ENCODE data around the gene CCSER1.

The CCSER1 gene

DNA sequence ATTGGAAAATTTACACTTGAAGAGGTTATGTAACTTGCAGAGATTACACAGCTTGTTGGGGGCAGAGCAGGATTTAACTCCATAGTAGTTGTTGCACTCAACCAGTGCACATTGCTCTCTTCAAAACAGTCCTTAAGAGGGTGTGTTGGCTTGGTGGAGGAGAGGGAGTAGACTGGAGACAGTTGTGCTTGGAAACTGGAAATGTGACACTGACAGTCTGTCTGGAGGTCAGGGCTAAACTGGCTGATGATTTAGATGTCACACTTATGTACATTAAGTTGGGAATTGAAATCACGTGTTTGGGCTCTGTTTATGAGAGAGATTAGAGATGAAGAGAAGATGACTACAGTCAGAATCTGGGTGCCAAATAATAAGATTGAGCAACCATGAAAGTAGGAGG, 32.9 kb downstream of the CCSER1 start:
- H3F3A ChIP-seq (ENCODE audit: low read depth), result no peaks in the 10 kb centered on the region
- H3K9me3 ChIP-seq (ENCODE audit: insufficient read depth, low read depth, low read length), result no peaks in the 10 kb centered on the region
- no peaks in the 10 kb centered on the region for H3K9me2 ChIP-seq (replicated peaks; ENCODE audit: low read depth, low read length)
- no peak overlapping the region for H3K9ac ChIP-seq (ENCODE audit: low read depth, low read length, poor library complexity, severe bottlenecking)
- no peaks in the 10 kb centered on the region for H3K36me3 ChIP-seq (ENCODE audit: insufficient read depth, low read length)
- H3K79me2 ChIP-seq (ENCODE audit: insufficient read depth, low read length), result no peaks in the 10 kb centered on the region
- H3K4me1 ChIP-seq (ENCODE audit: insufficient read depth, low read length, poor library complexity, severe bottlenecking), result no peaks in the 10 kb centered on the region
- H3K27me3 ChIP-seq (ENCODE audit: insufficient read depth, low read length, poor library complexity, severe bottlenecking), result no peaks in the 10 kb centered on the region
- no peak overlapping the region for H2AFZ ChIP-seq (ENCODE audit: low read length)
- H4K20me1 ChIP-seq (ENCODE audit: insufficient read depth, low read length, poor library complexity, severe bottlenecking), result no peaks in the 10 kb centered on the region
- no peak overlapping the region for H3K4me3 ChIP-seq (ENCODE audit: low read length, poor library complexity, severe bottlenecking)
- no peak overlapping the region for H3K4me2 ChIP-seq (ENCODE audit: low read depth, low read length, poor library complexity, severe bottlenecking)
- TF ChIP-seq EZH2phosphoT487 (IDR thresholded peaks at IDR 0.05; ENCODE audit: borderline replicate concordance), result no peak
- TF ChIP-seq, protein P1, sequence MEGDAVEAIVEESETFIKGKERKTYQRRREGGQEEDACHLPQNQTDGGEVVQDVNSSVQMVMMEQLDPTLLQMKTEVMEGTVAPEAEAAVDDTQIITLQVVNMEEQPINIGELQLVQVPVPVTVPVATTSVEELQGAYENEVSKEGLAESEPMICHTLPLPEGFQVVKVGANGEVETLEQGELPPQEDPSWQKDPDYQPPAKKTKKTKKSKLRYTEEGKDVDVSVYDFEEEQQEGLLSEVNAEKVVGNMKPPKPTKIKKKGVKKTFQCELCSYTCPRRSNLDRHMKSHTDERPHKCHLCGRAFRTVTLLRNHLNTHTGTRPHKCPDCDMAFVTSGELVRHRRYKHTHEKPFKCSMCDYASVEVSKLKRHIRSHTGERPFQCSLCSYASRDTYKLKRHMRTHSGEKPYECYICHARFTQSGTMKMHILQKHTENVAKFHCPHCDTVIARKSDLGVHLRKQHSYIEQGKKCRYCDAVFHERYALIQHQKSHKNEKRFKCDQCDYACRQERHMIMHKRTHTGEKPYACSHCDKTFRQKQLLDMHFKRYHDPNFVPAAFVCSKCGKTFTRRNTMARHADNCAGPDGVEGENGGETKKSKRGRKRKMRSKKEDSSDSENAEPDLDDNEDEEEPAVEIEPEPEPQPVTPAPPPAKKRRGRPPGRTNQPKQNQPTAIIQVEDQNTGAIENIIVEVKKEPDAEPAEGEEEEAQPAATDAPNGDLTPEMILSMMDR (conservative IDR thresholded peaks at IDR 0.05; ENCODE audit: low read length), result no peak

DNA sequence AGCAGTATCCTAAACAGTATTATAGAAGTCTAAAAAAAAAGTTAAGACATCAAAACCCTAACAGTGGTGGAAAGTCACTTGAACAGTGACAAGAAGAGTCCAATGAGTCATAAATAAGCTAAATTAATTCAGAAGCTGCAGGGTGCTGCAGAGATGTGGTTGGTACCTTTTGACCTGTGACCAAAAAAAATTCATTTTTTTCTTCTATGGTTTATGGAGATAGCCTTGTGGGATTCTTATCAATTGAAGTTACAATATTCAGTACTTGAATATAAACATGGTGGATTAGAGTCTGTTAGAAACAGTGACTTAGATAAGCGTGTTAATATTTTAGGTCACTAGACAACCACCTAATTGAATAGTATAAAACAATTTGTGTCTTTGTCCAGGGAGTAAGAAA, 35.4 kb downstream of the CCSER1 start:
- Histone ChIP-seq H3K9me3 (ENCODE audit: insufficient read depth, low read depth, low read length) (no peaks in the 10 kb centered on the region), H3K4me3 (ENCODE audit: low read length, poor library complexity, severe bottlenecking) (no peak overlapping the region), H3K4me2 (ENCODE audit: low read depth, low read length, poor library complexity, severe bottlenecking) (no peak overlapping the region), H3K27me3 (ENCODE audit: insufficient read depth, low read length, poor library complexity, severe bottlenecking) (no peaks in the 10 kb centered on the region), H3K4me1 (ENCODE audit: insufficient read depth, low read length, poor library complexity, severe bottlenecking) (no peaks in the 10 kb centered on the region), H3K9ac (ENCODE audit: low read depth, low read length, poor library complexity, severe bottlenecking) (no peak overlapping the region), H3F3A (ENCODE audit: low read depth) (no peaks in the 10 kb centered on the region), H2AFZ (ENCODE audit: low read length) (no peak overlapping the region), H3K36me3 (ENCODE audit: insufficient read depth, low read length) (no peaks in the 10 kb centered on the region), H4K20me1 (ENCODE audit: insufficient read depth, low read length, poor library complexity, severe bottlenecking) (no peaks in the 10 kb centered on the region), H3K79me2 (ENCODE audit: insufficient read depth, low read length) (no peaks in the 10 kb centered on the region), H3K9me2 (replicated peaks; ENCODE audit: low read depth, low read length) (no peaks in the 10 kb centered on the region)
- TF ChIP-seq, protein P1 (conservative IDR thresholded peaks at IDR 0.05; ENCODE audit: low read length), result no peak
- no peak for TF ChIP-seq EZH2phosphoT487 (IDR thresholded peaks at IDR 0.05; ENCODE audit: borderline replicate concordance)

DNA sequence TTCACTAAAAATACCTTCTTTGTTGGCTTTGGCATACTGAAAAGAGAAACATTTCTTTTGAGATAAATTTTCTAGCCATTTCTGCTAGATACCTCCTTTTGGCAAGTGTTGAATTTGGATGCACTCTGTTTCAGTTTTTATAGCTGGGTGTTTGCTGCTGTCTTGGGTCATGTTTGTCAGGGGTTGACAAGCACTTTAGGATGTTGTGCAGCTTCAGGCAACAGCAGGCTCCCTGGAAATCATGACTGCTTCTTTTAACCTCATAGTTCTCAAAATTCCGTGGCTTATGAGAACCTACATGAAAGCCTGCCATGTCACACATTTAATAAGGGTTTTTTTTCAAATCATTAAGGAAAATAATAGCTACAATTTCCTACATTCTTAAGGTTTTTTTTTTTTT, 36.7 kb downstream of the CCSER1 start:
- Histone ChIP-seq H3K9me2 (replicated peaks; ENCODE audit: low read depth, low read length) (no peaks in the 10 kb centered on the region), H3K27me3 (ENCODE audit: insufficient read depth, low read length, poor library complexity, severe bottlenecking) (no peaks in the 10 kb centered on the region), H3K36me3 (ENCODE audit: insufficient read depth, low read length) (no peaks in the 10 kb centered on the region), H3K4me3 (ENCODE audit: low read length, poor library complexity, severe bottlenecking) (no peak overlapping the region), H3F3A (ENCODE audit: low read depth) (no peaks in the 10 kb centered on the region), H4K20me1 (ENCODE audit: insufficient read depth, low read length, poor library complexity, severe bottlenecking) (no peaks in the 10 kb centered on the region), H3K4me1 (ENCODE audit: insufficient read depth, low read length, poor library complexity, severe bottlenecking) (no peaks in the 10 kb centered on the region), H3K79me2 (ENCODE audit: insufficient read depth, low read length) (no peaks in the 10 kb centered on the region), H3K9ac (ENCODE audit: low read depth, low read length, poor library complexity, severe bottlenecking) (no peak overlapping the region), H2AFZ (ENCODE audit: low read length) (no peak overlapping the region), H3K9me3 (ENCODE audit: insufficient read depth, low read depth, low read length) (no peaks in the 10 kb centered on the region), H3K4me2 (ENCODE audit: low read depth, low read length, poor library complexity, severe bottlenecking) (no peak overlapping the region)
- TF ChIP-seq, protein P1 (conservative IDR thresholded peaks at IDR 0.05; ENCODE audit: low read length), result no peak
- TF ChIP-seq EZH2phosphoT487 (IDR thresholded peaks at IDR 0.05; ENCODE audit: borderline replicate concordance), result no peak

Data from Loucy (cell line).